HepG2 (cell line): ENCODE measurements around the gene RAB3IP. TPM values are rescaled to one million over a fixed set of nuclear protein-coding genes. Genes with fewer than 3 reads are reported as not detected.

Experiments used
- ATAC-seq: fragments of 200-7000 bp; cut with Tn5 transposase; 3 replicates; pipeline ENCODE4 v1.9.1; 2020; ENCODE audit warnings: mild to moderate bottlenecking, moderate library complexity
- BruUV-seq: library from RNA; stranded (reverse); fragments of 400-500 nt; replicated peaks from 2 replicates; lab custom pipeline; 2021; lab: Mats Ljungman, UMichigan
- CTCF ChIA-PET: fragments of 300-600 bp; formaldehyde crosslinking; extraction: SDS; loops from one replicate; lab custom pipeline; 2021; ENCODE audit warnings: low total read pairs, inconsistent platforms, low intra/inter-chr PET ratio; lab: Yijun Ruan, JAX
- POLR2A ChIA-PET: fragments of 350-600 bp; sonication (Branson Sonifier 250); formaldehyde crosslinking; loops from one replicate; lab custom pipeline; 2020; ENCODE audit warnings: antibody characterized with exemption, inconsistent platforms; lab: Yijun Ruan, JAX
- DNase-seq: peaks from one replicate; pipeline ENCODE4 v3.0.0-alpha.2; 2015; ENCODE audit warnings: low spot score
- FAIRE-seq: peaks from 3 replicates; lab custom pipeline; 2011; peaks lifted over from hg19 to GRCh38; lab: Jason Lieb, UNC
- H2AFZ ChIP-seq: one replicate; pipeline ENCODE4 v1.6.1; 2011; ENCODE audit warnings: low read length, inconsistent platforms
- H3K27ac ChIP-seq: fragments of 300-600 bp; 3 replicates; pipeline ENCODE4 v1.8.0; 2011; ENCODE audit warnings: mixed run types, mild to moderate bottlenecking, mixed read lengths, low read length, inconsistent platforms; ENCODE audit not compliant: insufficient read depth; ENCODE audit errors: extremely low read length
- H3K27me3 ChIP-seq, 2 experiments: fragments of 200-600 bp in 1 of 2; 2 replicates in 1 of 2; 3 replicates in 1 of 2; pipeline versions ENCODE4 v1.6.0 to v1.8.0; 2011; ENCODE audit warnings: low read length in 2 of 2, mild to moderate bottlenecking in 2 of 2, moderate library complexity in 2 of 2, inconsistent platforms in 1 of 2; ENCODE audit not compliant: insufficient read depth in 2 of 2, control insufficient read depth in 1 of 2
- H3K36me3 ChIP-seq, 2 experiments: fragments of 200-600 bp in 1 of 2; replicated peaks in 1 of 2; 2 replicates in 1 of 2; 3 replicates in 1 of 2; pipeline versions ENCODE4 v1.5.1 to v1.8.0; 2011; ENCODE audit warnings: low read length in 2 of 2, inconsistent platforms in 1 of 2; ENCODE audit not compliant: insufficient read depth in 2 of 2, control insufficient read depth in 1 of 2
- H3K4me1 ChIP-seq: 2 replicates; pipeline ENCODE4 v1.5.1; 2012; ENCODE audit warnings: low read length, inconsistent platforms; ENCODE audit not compliant: insufficient read depth
- H3K4me2 ChIP-seq: 2 replicates; pipeline ENCODE4 v1.6.0; 2011; ENCODE audit warnings: low read depth, low read length, inconsistent platforms
- H3K4me3 ChIP-seq, 3 experiments: fragments of 200-600 bp in 1 of 3; sonication (generic), shearing (Covaris generic) in 1 of 3; replicated peaks in 1 of 3; 2 replicates each; pipeline ENCODE4 v1.5.1; 2011 to 2016; ENCODE audit warnings: low read length in 3 of 3, inconsistent platforms in 2 of 3, low read depth in 2 of 3, mild to moderate bottlenecking in 2 of 3, control low read depth in 1 of 3, mixed read lengths in 1 of 3; ENCODE audit not compliant: insufficient read depth in 1 of 3
- H3K79me2 ChIP-seq: one replicate; pipeline ENCODE4 v1.6.1; 2011; ENCODE audit warnings: low read length, inconsistent platforms; ENCODE audit not compliant: insufficient read depth
- H3K9ac ChIP-seq: 2 replicates; pipeline ENCODE4 v1.6.0; 2011; ENCODE audit warnings: mild to moderate bottlenecking, low read depth, low read length, inconsistent platforms; ENCODE audit not compliant: insufficient read depth
- H3K9me3 ChIP-seq: 2 replicates; pipeline ENCODE4 v1.5.1; 2012; ENCODE audit warnings: mild to moderate bottlenecking, low read length
- H4K20me1 ChIP-seq: 2 replicates; pipeline ENCODE4 v1.6.0; 2011; ENCODE audit warnings: inconsistent platforms, mild to moderate bottlenecking, low read length, moderate library complexity; ENCODE audit not compliant: insufficient read depth
- DDIT3 ChIP-seq: sonication (generic); formaldehyde crosslinking; IDR thresholded peaks from 2 replicates; pipeline ENCODE4 v1.4.0; 2020; ENCODE audit warnings: mild to moderate bottlenecking, missing genetic modification reagents
- HNRNPLL ChIP-seq: fragments of 200-400 bp; formaldehyde crosslinking; IDR thresholded peaks from 2 replicates; pipeline ENCODE4 v1.6.1; 2017; ENCODE audit warnings: mild to moderate bottlenecking, low read depth, low read length; ENCODE audit not compliant: poor library complexity, severe bottlenecking
- KLF16 ChIP-seq, 2 experiments: sonication (generic) in 1 of 2; formaldehyde crosslinking in 1 of 2; IDR thresholded peaks; 2 replicates each; pipeline versions ENCODE4 v1.6.1 to v1.8.0; 2016 to 2023; ENCODE audit warnings: missing genetic modification reagents in 2 of 2, missing compliant biosample characterization in 1 of 2
- SAP130 ChIP-seq: IDR thresholded peaks from 2 replicates; pipeline ENCODE4 v1.6.1; 2016; ENCODE audit warnings: low read depth
- SMAD1 ChIP-seq: sonication (generic); formaldehyde crosslinking; IDR thresholded peaks from 2 replicates; pipeline ENCODE4 v1.4.0; 2020; ENCODE audit warnings: missing genetic modification reagents, low read depth, mild to moderate bottlenecking, borderline replicate concordance
- SMAD9 ChIP-seq: sonication (generic); formaldehyde crosslinking; IDR thresholded peaks from 2 replicates; pipeline ENCODE4 v1.5.1; 2020; ENCODE audit warnings: mild to moderate bottlenecking, missing genetic modification reagents
- ZMYM2 ChIP-seq: sonication (generic); formaldehyde crosslinking; IDR thresholded peaks from 2 replicates; pipeline ENCODE4 v1.8.0; 2022; ENCODE audit warnings: mild to moderate bottlenecking, missing genetic modification reagents
- ZNF567 ChIP-seq: sonication (generic); formaldehyde crosslinking; IDR thresholded peaks from 2 replicates; pipeline ENCODE4 v1.8.1; 2023; ENCODE audit warnings: mild to moderate bottlenecking, missing genetic modification reagents, borderline replicate concordance
- ZSCAN9 ChIP-seq: IDR thresholded peaks from 2 replicates; pipeline ENCODE4 v1.6.1; 2016; ENCODE audit warnings: borderline replicate concordance
- WGBS: methylation state at CpG from one replicate; pipeline ENCODE4 v1.1.6; 2017; ENCODE audit warnings: low lambda C conversion rate; 5-methylcytosine and 5-hydroxymethylcytosine counted together
- in situ Hi-C: cut with HindIII; loops from 2 replicates; pipeline ENCODE4 v1.10.0; 2017; ENCODE audit warnings: low pct_unique_long_range_greater_than_20kb; ENCODE audit not compliant: extremely low pct_ligation_motif_present
- intact Hi-C: fragments of 100-400 bp; cut with micrococcal nuclease; formaldehyde crosslinking; loops from one replicate; pipeline ENCODE4 v1.10.0; 2022; ENCODE audit not compliant: unreplicated experiment
- polyA plus RNA-seq, 8 experiments: library from polyadenylated mRNA; depleted of rRNA in 3 of 8; stranded (reverse) in 7 of 8; unstranded in 1 of 8; fragments of >200 nt; fragmentation: Illumina TruSeq in 4 of 8; extraction: Trizol in 4 of 8; gene quantifications; 2 replicates each; pipeline versions ENCODE4 v1.2.1 to v1.2.3, GENCODE V29; 2011 to 2016; ENCODE audit warnings: low read depth in 4 of 8, missing spikeins in 1 of 8, mixed read lengths in 1 of 8; ENCODE audit not compliant: insufficient read depth in 1 of 8
- total RNA-seq, 5 experiments: library from RNA; depleted of rRNA; stranded (reverse); fragments of >200 nt; fragmentation: Illumina TruSeq; extraction: Trizol; gene quantifications; 2 replicates each; pipeline ENCODE4 v1.2.3, GENCODE V29; 2016; ENCODE audit warnings: low read depth in 1 of 5
- TF ChIP-seq, protein P1 (sequence below): sonication (generic); formaldehyde crosslinking; IDR thresholded peaks from 2 replicates; pipeline ENCODE4 v1.4.0; 2020; ENCODE audit warnings: missing genetic modification reagents
- TF ChIP-seq, protein P2 (sequence below): sonication (generic); formaldehyde crosslinking; IDR thresholded peaks from 2 replicates; pipeline ENCODE4 v1.9.0; 2021; ENCODE audit warnings: mild to moderate bottlenecking, missing genetic modification reagents

RAB3IP gene
- total and polyA plus RNA-seq, 2 of the 13 experiments (the other 11 are each of a cell fraction or from before 2014, with no cell fraction given): 33.6 to 41.1 TPM

- Histone ChIP-seq H3K4me1 (peaks cover 15% of the 10 kb centered on the region), H3K4me3 (no peak overlapping the region)
- no peak for ATAC-seq
- no peak for TF ChIP-seq KLF16 (CRISPR knock-in tag; IDR thresholded peaks at IDR 0.05)
- TF ChIP-seq SMAD1 (CRISPR knock-in tag): no peak
- TF ChIP-seq SMAD9 (CRISPR knock-in tag): no peak
- TF ChIP-seq, protein P1, sequence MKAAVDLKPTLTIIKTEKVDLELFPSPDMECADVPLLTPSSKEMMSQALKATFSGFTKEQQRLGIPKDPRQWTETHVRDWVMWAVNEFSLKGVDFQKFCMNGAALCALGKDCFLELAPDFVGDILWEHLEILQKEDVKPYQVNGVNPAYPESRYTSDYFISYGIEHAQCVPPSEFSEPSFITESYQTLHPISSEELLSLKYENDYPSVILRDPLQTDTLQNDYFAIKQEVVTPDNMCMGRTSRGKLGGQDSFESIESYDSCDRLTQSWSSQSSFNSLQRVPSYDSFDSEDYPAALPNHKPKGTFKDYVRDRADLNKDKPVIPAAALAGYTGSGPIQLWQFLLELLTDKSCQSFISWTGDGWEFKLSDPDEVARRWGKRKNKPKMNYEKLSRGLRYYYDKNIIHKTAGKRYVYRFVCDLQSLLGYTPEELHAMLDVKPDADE (CRISPR knock-in tag): no peak
- no peak for TF ChIP-seq SAP130
- no peak for TF ChIP-seq HNRNPLL
- no peak for TF ChIP-seq ZNF567 (CRISPR knock-in tag)
- TF ChIP-seq, protein P2, sequence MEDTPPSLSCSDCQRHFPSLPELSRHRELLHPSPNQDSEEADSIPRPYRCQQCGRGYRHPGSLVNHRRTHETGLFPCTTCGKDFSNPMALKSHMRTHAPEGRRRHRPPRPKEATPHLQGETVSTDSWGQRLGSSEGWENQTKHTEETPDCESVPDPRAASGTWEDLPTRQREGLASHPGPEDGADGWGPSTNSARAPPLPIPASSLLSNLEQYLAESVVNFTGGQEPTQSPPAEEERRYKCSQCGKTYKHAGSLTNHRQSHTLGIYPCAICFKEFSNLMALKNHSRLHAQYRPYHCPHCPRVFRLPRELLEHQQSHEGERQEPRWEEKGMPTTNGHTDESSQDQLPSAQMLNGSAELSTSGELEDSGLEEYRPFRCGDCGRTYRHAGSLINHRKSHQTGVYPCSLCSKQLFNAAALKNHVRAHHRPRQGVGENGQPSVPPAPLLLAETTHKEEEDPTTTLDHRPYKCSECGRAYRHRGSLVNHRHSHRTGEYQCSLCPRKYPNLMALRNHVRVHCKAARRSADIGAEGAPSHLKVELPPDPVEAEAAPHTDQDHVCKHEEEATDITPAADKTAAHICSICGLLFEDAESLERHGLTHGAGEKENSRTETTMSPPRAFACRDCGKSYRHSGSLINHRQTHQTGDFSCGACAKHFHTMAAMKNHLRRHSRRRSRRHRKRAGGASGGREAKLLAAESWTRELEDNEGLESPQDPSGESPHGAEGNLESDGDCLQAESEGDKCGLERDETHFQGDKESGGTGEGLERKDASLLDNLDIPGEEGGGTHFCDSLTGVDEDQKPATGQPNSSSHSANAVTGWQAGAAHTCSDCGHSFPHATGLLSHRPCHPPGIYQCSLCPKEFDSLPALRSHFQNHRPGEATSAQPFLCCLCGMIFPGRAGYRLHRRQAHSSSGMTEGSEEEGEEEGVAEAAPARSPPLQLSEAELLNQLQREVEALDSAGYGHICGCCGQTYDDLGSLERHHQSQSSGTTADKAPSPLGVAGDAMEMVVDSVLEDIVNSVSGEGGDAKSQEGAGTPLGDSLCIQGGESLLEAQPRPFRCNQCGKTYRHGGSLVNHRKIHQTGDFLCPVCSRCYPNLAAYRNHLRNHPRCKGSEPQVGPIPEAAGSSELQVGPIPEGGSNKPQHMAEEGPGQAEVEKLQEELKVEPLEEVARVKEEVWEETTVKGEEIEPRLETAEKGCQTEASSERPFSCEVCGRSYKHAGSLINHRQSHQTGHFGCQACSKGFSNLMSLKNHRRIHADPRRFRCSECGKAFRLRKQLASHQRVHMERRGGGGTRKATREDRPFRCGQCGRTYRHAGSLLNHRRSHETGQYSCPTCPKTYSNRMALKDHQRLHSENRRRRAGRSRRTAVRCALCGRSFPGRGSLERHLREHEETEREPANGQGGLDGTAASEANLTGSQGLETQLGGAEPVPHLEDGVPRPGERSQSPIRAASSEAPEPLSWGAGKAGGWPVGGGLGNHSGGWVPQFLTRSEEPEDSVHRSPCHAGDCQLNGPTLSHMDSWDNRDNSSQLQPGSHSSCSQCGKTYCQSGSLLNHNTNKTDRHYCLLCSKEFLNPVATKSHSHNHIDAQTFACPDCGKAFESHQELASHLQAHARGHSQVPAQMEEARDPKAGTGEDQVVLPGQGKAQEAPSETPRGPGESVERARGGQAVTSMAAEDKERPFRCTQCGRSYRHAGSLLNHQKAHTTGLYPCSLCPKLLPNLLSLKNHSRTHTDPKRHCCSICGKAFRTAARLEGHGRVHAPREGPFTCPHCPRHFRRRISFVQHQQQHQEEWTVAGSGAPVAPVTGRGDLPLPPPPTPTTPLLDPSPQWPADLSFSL (CRISPR knock-in tag): no peak
- TF ChIP-seq DDIT3: no peak
- TF ChIP-seq ZMYM2: no peak
- no peak for TF ChIP-seq ZSCAN9
- TF ChIP-seq, all 625 proteins: peak for 0
- BruUV-seq: no TSS peak
- 20% methylated on average over 2 of the region's 2 CpGs for WGBS
- FAIRE-seq: no peak
- CTCF ChIA-PET: no interaction called here
- Histone ChIP-seq H3K36me3 (no peaks in the 10 kb centered on the region), H3K27me3 (no peaks in the 10 kb centered on the region), H4K20me1 (no peaks in the 10 kb centered on the region), H2AFZ (no peak overlapping the region), H3K9me3 (no peaks in the 10 kb centered on the region), H3K27ac (no peak overlapping the region), H3K9ac (no peak overlapping the region), H3K79me2 (no peaks in the 10 kb centered on the region), H3K4me2 (no peak overlapping the region)
- DNase-seq: no peak
- intact Hi-C loops: no loop called here
- POLR2A ChIA-PET: no interaction called here
- in situ Hi-C loops: no loop called here
Measured at GRCh38 chr12:69833696-69834095, 95.0 kb downstream of the RAB3IP start.
